ENCODE results near the gene WNT2B. TPM values are rescaled to one million over a fixed set of nuclear protein-coding genes. Genes with fewer than 3 reads are reported as not detected.

Gene WNT2B
- total RNA-seq, 1 experiment from 2014 or later = 0.68 TPM

GRCh38 chr1:112507921-112508277 is 866 bp upstream of the WNT2B start:
- WGBS (ENCODE audit: extremely low coverage, insufficient read length, low lambda C conversion rate) = no CpG with 5 or more reads among the region's 15 CpGs
- H2BK120ac ChIP-seq (ENCODE audit: low read depth, low read length, poor library complexity, severe bottlenecking) = no peak overlapping the region
- no peak overlapping the region for H4K91ac ChIP-seq (ENCODE audit: insufficient read length, low read depth, low read length)
- Mint-ChIP-seq H3K4me1 (peaks cover 21 to 51% of the 10 kb centered on the region in 2 experiments), H3K36me3 (ENCODE audit: insufficient read depth in 1 of 3, low read depth in 3 of 3) (no peaks in the 10 kb centered on the region), H3K9me3 (no peaks in the 10 kb centered on the region; a peak in 1 of 5 replicates), H3K27ac (no peak overlapping the region), H3K4me3 (peak overlapping the region; percentile 70 to 88), H3K27me3 (ENCODE audit: low read depth) (peaks cover 96% of the 10 kb centered on the region)
- no peak overlapping the region for H3K27ac ChIP-seq (ENCODE audit: insufficient read length, low read depth, low read length)
- H2BK20ac ChIP-seq (ENCODE audit: low read depth, low read length, poor library complexity, severe bottlenecking) = no peak overlapping the region
- no peak overlapping the region for H3T11ph ChIP-seq (ENCODE audit: low read length)
- no peak overlapping the region for H3K56ac ChIP-seq (ENCODE audit: insufficient read length, low read depth, low read length)
- TF ChIP-seq CTCF (conservative IDR thresholded peaks at IDR 0.05) = no peak
- no peak overlapping the region for H2AFZ ChIP-seq (ENCODE audit: low read length)
- peaks cover 24% of the 10 kb centered on the region for H3K23me2 ChIP-seq (ENCODE audit: insufficient read length, low read depth, low read length, poor library complexity, severe bottlenecking)
- no peak overlapping the region for H4K5ac ChIP-seq (ENCODE audit: insufficient read length, low read depth, low read length)
- H3K4ac ChIP-seq (ENCODE audit: low read depth, low read length) = no peak overlapping the region
- peaks cover 54% of the 10 kb centered on the region for H3K27me3 ChIP-seq (ENCODE audit: insufficient read depth, low read length)
- no peaks in the 10 kb centered on the region for H3K79me2 ChIP-seq (ENCODE audit: insufficient read depth, low read length)
- no peaks in the 10 kb centered on the region for H4K20me1 ChIP-seq (ENCODE audit: control insufficient read depth, insufficient read depth, insufficient read length)
- no peaks in the 10 kb centered on the region for H3K9me3 ChIP-seq (ENCODE audit: control insufficient read depth, low read depth, low read length)
- no peak overlapping the region for H2BK5ac ChIP-seq (ENCODE audit: insufficient read length, low read length)
- no peak overlapping the region for H3K18ac ChIP-seq (ENCODE audit: insufficient read length, low read depth, low read length)
- H3K9ac ChIP-seq (ENCODE audit: extremely low read depth, insufficient read length, low read length) = no peak overlapping the region
- no peak overlapping the region for H2BK12ac ChIP-seq (ENCODE audit: insufficient read length, low read depth, low read length)
- H4K8ac ChIP-seq (replicated peaks; ENCODE audit: insufficient read length, low read depth, low read length) = no peak overlapping the region
- H3K4me1 ChIP-seq (ENCODE audit: insufficient read depth, low read length) = 0 out of 2 replicates have a peak, but pooled peaks cover 3% of the 10 kb centered on the region
- H3K23ac ChIP-seq (ENCODE audit: insufficient read length, low read depth, low read length) = no peak overlapping the region
- peak overlapping the region; percentile 93 for H3K4me2 ChIP-seq (ENCODE audit: insufficient read depth, insufficient read length, low read length)
- no peak overlapping the region for H2BK15ac ChIP-seq (ENCODE audit: low read depth, low read length)
- no peak overlapping the region for H3K14ac ChIP-seq (ENCODE audit: insufficient read depth, low read length)
- H3K79me1 ChIP-seq (ENCODE audit: insufficient read depth, low read depth, low read length, poor library complexity, severe bottlenecking) = no peaks in the 10 kb centered on the region
- H2AK5ac ChIP-seq (ENCODE audit: insufficient read length, low read length) = no peak overlapping the region
- peak; percentile 61 for DNase-seq
